Measurements from ENCODE around the gene MAEL. TPM values are rescaled to one million over a fixed set of nuclear protein-coding genes. Genes with fewer than 3 reads are reported as not detected.

The MAEL gene
- total RNA-seq, 4 donors from 2014 or later, result not detected

DNA sequence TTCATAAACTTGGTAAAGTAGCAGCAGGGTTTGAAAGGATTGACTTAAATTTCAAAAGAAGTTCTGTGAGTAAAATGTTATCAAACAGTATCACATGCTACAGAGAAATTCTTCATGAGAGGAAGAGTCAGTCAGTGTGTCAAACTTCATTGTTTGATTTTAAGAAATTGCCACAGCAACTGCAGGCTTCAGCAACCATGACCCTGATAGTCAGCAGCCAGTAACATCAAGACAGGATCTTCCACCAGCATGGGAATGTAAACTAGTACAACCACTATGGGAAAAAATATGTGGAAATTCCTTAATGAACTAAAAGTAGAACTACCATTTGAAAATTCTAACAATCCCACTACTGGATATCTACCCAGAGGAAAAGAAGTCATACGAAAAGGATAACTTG, 11.5 kb downstream of the MAEL start:
- 83 to 90% methylated on average over 1 of the region's 1 CpG for WGBS, 2 donors (ENCODE audit: low coverage in 1 of 2)
- peaks cover 4% of the 10 kb centered on the region for H3K27me3 ChIP-seq
- no peaks in the 10 kb centered on the region for H3K36me3 ChIP-seq
- TF ChIP-seq POLR2A (IDR thresholded peaks at IDR 0.05) (no peak), EP300 (IDR thresholded peaks at IDR 0.05; ENCODE audit: low read depth) (no peak), POLR2AphosphoS5 (IDR thresholded peaks at IDR 0.05) (no peak)
- TF ChIP-seq, protein P1, sequence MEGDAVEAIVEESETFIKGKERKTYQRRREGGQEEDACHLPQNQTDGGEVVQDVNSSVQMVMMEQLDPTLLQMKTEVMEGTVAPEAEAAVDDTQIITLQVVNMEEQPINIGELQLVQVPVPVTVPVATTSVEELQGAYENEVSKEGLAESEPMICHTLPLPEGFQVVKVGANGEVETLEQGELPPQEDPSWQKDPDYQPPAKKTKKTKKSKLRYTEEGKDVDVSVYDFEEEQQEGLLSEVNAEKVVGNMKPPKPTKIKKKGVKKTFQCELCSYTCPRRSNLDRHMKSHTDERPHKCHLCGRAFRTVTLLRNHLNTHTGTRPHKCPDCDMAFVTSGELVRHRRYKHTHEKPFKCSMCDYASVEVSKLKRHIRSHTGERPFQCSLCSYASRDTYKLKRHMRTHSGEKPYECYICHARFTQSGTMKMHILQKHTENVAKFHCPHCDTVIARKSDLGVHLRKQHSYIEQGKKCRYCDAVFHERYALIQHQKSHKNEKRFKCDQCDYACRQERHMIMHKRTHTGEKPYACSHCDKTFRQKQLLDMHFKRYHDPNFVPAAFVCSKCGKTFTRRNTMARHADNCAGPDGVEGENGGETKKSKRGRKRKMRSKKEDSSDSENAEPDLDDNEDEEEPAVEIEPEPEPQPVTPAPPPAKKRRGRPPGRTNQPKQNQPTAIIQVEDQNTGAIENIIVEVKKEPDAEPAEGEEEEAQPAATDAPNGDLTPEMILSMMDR (IDR thresholded peaks at IDR 0.05), result no peak
- intact Hi-C loops (cut with DNase I; ENCODE audit: low total_unique reads), result no loop called here
- in situ Hi-C loops (cut with MboI; ENCODE audit: low pct_ligation_motif_present in 1 of 4, low pct_unique_long_range_greater_than_20kb in 1 of 4, low sequenced_read_pairs in 3 of 4), result no loop called here
- no peak overlapping the region for H3K27ac ChIP-seq
- no peak for DNase-seq
- H3K9me3 ChIP-seq, result no peaks in the 10 kb centered on the region
- H3K4me1 ChIP-seq, result no peaks in the 10 kb centered on the region
- H3K4me3 ChIP-seq, result no peak overlapping the region

DNA sequence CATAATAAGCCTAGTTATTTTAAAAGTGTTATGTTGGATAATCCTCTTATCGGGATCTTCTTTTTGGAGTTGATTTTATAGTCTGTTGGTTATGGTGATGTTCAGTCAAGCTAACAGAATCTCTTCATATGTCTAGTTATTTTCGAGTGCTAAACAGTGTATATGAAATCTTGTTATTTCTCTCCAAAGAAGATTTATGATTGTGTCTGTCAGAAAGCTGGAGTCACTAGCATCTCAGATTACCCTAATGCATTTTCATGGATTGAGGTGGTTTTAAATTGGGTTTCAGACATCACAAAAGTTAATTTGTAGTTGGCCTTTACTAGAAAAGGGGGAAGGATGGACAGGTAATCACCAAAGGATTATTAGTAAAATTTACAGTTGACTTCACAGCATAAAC, 13.3 kb downstream of the MAEL start:
- Histone ChIP-seq H3K36me3 (no peaks in the 10 kb centered on the region), H3K4me1 (no peaks in the 10 kb centered on the region), H3K9me3 (no peaks in the 10 kb centered on the region), H3K4me3 (no peak overlapping the region), H3K27ac (no peak overlapping the region), H3K27me3 (peaks cover 1% of the 10 kb centered on the region)
- intact Hi-C loops (cut with DNase I; ENCODE audit: low total_unique reads) (no loop called here), in situ Hi-C loops (cut with MboI; ENCODE audit: low pct_ligation_motif_present in 1 of 4, low pct_unique_long_range_greater_than_20kb in 1 of 4, low sequenced_read_pairs in 3 of 4) (no loop called here)
- DNase-seq, result no peak
- 70 to 76% methylated on average over 2 of the region's 2 CpGs for WGBS, 2 donors (ENCODE audit: low coverage in 1 of 2)
- TF ChIP-seq POLR2A (IDR thresholded peaks at IDR 0.05) (no peak), EP300 (IDR thresholded peaks at IDR 0.05; ENCODE audit: low read depth) (no peak), POLR2AphosphoS5 (IDR thresholded peaks at IDR 0.05) (no peak)
- TF ChIP-seq, protein P1 (IDR thresholded peaks at IDR 0.05), result no peak

DNA sequence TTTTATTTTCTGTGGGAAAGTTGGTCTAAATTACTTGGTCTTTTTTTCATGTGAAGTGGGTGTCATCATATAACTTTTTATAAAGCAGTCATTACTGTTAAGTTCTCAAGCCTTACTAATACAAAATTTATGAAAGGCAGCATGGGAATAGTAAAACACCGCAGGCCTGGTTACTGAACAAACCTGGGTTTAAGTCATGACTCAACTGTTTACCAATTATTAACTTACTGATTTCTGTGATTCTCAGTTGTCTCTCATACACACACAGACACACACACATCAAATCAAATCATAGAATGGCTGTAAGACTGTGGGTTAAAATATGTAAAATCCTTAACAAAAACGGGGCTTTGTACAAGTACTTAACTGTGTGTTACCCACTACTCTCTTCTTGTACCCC, 14.6 kb downstream of the MAEL start:
- Histone ChIP-seq H3K27ac (no peak overlapping the region), H3K36me3 (no peaks in the 10 kb centered on the region), H3K9me3 (no peaks in the 10 kb centered on the region), H3K4me1 (no peaks in the 10 kb centered on the region), H3K27me3 (no peaks in the 10 kb centered on the region), H3K4me3 (no peak overlapping the region)
- in situ Hi-C loops (cut with MboI; ENCODE audit: low pct_ligation_motif_present in 1 of 4, low pct_unique_long_range_greater_than_20kb in 1 of 4, low sequenced_read_pairs in 3 of 4) (no loop called here), intact Hi-C loops (cut with DNase I; ENCODE audit: low total_unique reads) (no loop called here)
- no peak for DNase-seq
- WGBS, 2 donors (ENCODE audit: low coverage in 1 of 2), result 85 to 91% methylated on average over 2 of the region's 2 CpGs
- no peak for TF ChIP-seq POLR2A (IDR thresholded peaks at IDR 0.05)
- no peak for TF ChIP-seq POLR2AphosphoS5 (IDR thresholded peaks at IDR 0.05)
- TF ChIP-seq, protein P1 (IDR thresholded peaks at IDR 0.05), result no peak
- TF ChIP-seq EP300 (IDR thresholded peaks at IDR 0.05; ENCODE audit: low read depth), result no peak

DNA sequence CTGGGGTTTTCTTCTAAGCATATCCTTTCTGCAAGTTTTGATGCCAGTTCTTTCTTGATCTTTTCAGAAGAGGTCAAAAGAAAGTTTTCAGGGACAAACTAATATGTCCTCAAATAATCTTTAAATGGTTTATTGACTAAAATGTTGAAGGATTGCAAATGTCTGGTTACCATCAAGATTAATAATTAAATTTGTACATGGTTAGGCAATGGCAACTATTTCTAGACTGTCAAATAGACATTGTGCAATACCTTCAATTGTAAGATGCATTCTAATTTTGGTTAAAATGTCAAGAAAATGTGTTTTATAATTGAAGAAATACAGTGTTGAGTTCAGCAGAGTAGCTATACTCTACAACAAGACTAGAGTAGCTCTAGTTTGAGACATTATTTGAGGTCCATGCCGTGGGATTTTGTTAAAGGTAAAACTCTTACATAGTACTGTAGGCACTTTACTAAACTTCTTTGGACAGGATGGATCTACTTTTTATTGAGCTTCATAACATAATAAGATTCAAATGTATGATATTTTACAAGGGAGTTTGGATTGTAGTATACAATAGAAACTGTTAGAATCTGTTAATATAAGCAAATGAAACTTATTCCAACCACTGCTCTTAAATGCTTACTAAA, 22.6 kb downstream of the MAEL start:
- Histone ChIP-seq H3K36me3 (no peaks in the 10 kb centered on the region), H3K27me3 (no peaks in the 10 kb centered on the region), H3K9me3 (no peaks in the 10 kb centered on the region), H3K27ac (no peak overlapping the region), H3K4me1 (no peaks in the 10 kb centered on the region), H3K4me3 (no peak overlapping the region)
- 96 to 100% methylated on average over 1 of the region's 1 CpG for WGBS, 2 donors (ENCODE audit: low coverage in 1 of 2)
- no peak for DNase-seq
- in situ Hi-C loops (cut with MboI; ENCODE audit: low pct_ligation_motif_present in 1 of 4, low pct_unique_long_range_greater_than_20kb in 1 of 4, low sequenced_read_pairs in 3 of 4) (no loop called here), intact Hi-C loops (cut with DNase I; ENCODE audit: low total_unique reads) (no loop called here)
- TF ChIP-seq POLR2AphosphoS5 (IDR thresholded peaks at IDR 0.05) (no peak), EP300 (IDR thresholded peaks at IDR 0.05; ENCODE audit: low read depth) (no peak), POLR2A (IDR thresholded peaks at IDR 0.05) (no peak)
- TF ChIP-seq, protein P1 (IDR thresholded peaks at IDR 0.05), result no peak
